Esophagus (tissue), 2 donors: Measurements from ENCODE around the gene MAP2K6. TPM values are rescaled to one million over a fixed set of nuclear protein-coding genes. Genes with fewer than 3 reads are reported as not detected.
A peak's percentile ranks its signal among the peaks of the same experiment; 100 is the strongest.

Source experiments
- H3K27ac ChIP-seq, 2 donors: one replicate each; pipeline ENCODE4 v1.5.1; 2013; ENCODE audit warnings: low read depth in 2 of 2, mild to moderate bottlenecking in 2 of 2, inconsistent platforms in 1 of 2, low read length in 1 of 2, moderate library complexity in 1 of 2
- H3K27me3 ChIP-seq, 2 donors: one replicate each; pipeline ENCODE4 v1.6.1; 2013; ENCODE audit warnings: low read length in 2 of 2, control low read depth in 1 of 2, mild to moderate bottlenecking in 1 of 2; ENCODE audit not compliant: insufficient read depth in 2 of 2, control insufficient read depth in 1 of 2
- H3K36me3 ChIP-seq, 2 donors: one replicate each; pipeline ENCODE4 v1.6.1; 2013; ENCODE audit warnings: low read length in 1 of 2; ENCODE audit not compliant: control insufficient read depth in 2 of 2, insufficient read depth in 2 of 2
- H3K4me1 ChIP-seq, 2 donors: one replicate each; pipeline ENCODE4 v1.6.1; 2013; ENCODE audit warnings: low read length in 1 of 2; ENCODE audit not compliant: control insufficient read depth in 2 of 2, insufficient read depth in 2 of 2
- H3K4me3 ChIP-seq, 2 donors: one replicate each; pipeline ENCODE4 v1.5.1; 2013; ENCODE audit warnings: low read length in 2 of 2, mild to moderate bottlenecking in 2 of 2, low read depth in 1 of 2, moderate library complexity in 1 of 2
- H3K9me3 ChIP-seq, 2 donors: one replicate each; pipeline ENCODE4 v1.6.1; 2013; ENCODE audit warnings: mild to moderate bottlenecking in 2 of 2, low read depth in 1 of 2, low read length in 1 of 2, moderate library complexity in 1 of 2; ENCODE audit not compliant: control insufficient read depth in 2 of 2, insufficient read depth in 1 of 2
- WGBS, 2 donors: extraction: QIAGEN DNeasy Blood & Tissue Kit; methylation state at CpG; one replicate each; pipeline ENCODE4 v1.1.7; 2013; 5-methylcytosine and 5-hydroxymethylcytosine counted together
- polyA plus RNA-seq, 2 donors: library from polyadenylated mRNA; stranded (reverse); fragments of 200-250 nt; gene quantifications; one replicate each; pipeline ENCODE4 v1.2.3, GENCODE V29; 2013
- donor health status: healthy with polysubstance abuse.
- donor health status: Bipolar disorder and iron deficiency.

Gene MAP2K6
- 1 to 10 TPM; 2.6 to 3.6 TPM for polyA plus RNA-seq

- H3K36me3 ChIP-seq, result no peaks in the 10 kb centered on the region
- H3K4me3 ChIP-seq, result peak within 1 kb of the TSS; percentile 52 to 79
- no peaks in the 10 kb centered on the region for H3K4me1 ChIP-seq
- WGBS, 2 donors, result 0 to 1% methylated on average over 27 of the region's 27 CpGs
- H3K27ac ChIP-seq, result peak within 1 kb of the TSS; percentile 66 to 77
- no peaks in the 10 kb centered on the region for H3K9me3 ChIP-seq
- H3K27me3 ChIP-seq, result no peaks in the 10 kb centered on the region
These were observed at the start of gene MAP2K6 for GRCh38 chr17:69414408-69415274. MAP2K6 (plus strand) TSS chr17:69414697; CDS start chr17:69414985, 288 bp downstream.

- no peaks in the 10 kb centered on the region for H3K36me3 ChIP-seq
- no peak overlapping the region for H3K27ac ChIP-seq
- 68 to 79% methylated on average over 3 of the region's 3 CpGs for WGBS, 2 donors
- no peak overlapping the region for H3K4me3 ChIP-seq
- H3K9me3 ChIP-seq, result no peaks in the 10 kb centered on the region
- H3K4me1 ChIP-seq, result no peaks in the 10 kb centered on the region
- no peaks in the 10 kb centered on the region for H3K27me3 ChIP-seq
These were observed 47.2 kb upstream of the MAP2K6 start for GRCh38 chr17:69367298-69367697.

- Histone ChIP-seq H3K4me1 (no peaks in the 10 kb centered on the region), H3K27ac (no peak overlapping the region), H3K36me3 (no peaks in the 10 kb centered on the region), H3K27me3 (no peaks in the 10 kb centered on the region), H3K9me3 (no peaks in the 10 kb centered on the region), H3K4me3 (no peak overlapping the region)
- WGBS, 2 donors, result 84 to 90% methylated on average over 2 of the region's 2 CpGs
These were observed 41.4 kb upstream of the MAP2K6 start for GRCh38 chr17:69373069-69373468.

- 67 to 82% methylated on average over 2 of the region's 2 CpGs for WGBS, 2 donors
- Histone ChIP-seq H3K4me1 (no peaks in the 10 kb centered on the region), H3K9me3 (no peaks in the 10 kb centered on the region), H3K4me3 (no peak overlapping the region), H3K27ac (no peak overlapping the region), H3K27me3 (no peaks in the 10 kb centered on the region), H3K36me3 (no peaks in the 10 kb centered on the region)
These were observed 39.3 kb upstream of the MAP2K6 start for GRCh38 chr17:69375229-69375628.

- peaks cover 0 to 2% of the 10 kb centered on the region in 2 donors for H3K9me3 ChIP-seq
- no peak overlapping the region for H3K4me3 ChIP-seq
- WGBS, 2 donors, result 89 to 90% methylated on average over 7 of the region's 7 CpGs
- H3K36me3 ChIP-seq, result no peaks in the 10 kb centered on the region
- H3K4me1 ChIP-seq, result no peaks in the 10 kb centered on the region
- H3K27ac ChIP-seq, result no peak overlapping the region
- H3K27me3 ChIP-seq, result no peaks in the 10 kb centered on the region
These were observed 25.6 kb upstream of the MAP2K6 start for GRCh38 chr17:69388822-69389442.

GRCh38 chr17:69390795-69391501 is 23.5 kb upstream of the MAP2K6 start:
- WGBS, 2 donors, result 55 to 64% methylated on average over 15 of the region's 15 CpGs
- Histone ChIP-seq H3K27me3 (no peaks in the 10 kb centered on the region), H3K9me3 (peaks cover 0 to 2% of the 10 kb centered on the region in 2 donors), H3K27ac (no peak overlapping the region), H3K4me1 (no peaks in the 10 kb centered on the region), H3K36me3 (no peaks in the 10 kb centered on the region), H3K4me3 (no peak overlapping the region)

- 47 to 53% methylated on average over 3 of the region's 3 CpGs for WGBS, 2 donors
- Histone ChIP-seq H3K4me1 (no peaks in the 10 kb centered on the region), H3K9me3 (no peaks in the 10 kb centered on the region), H3K27me3 (no peaks in the 10 kb centered on the region), H3K4me3 (no peak overlapping the region), H3K36me3 (no peaks in the 10 kb centered on the region), H3K27ac (no peak overlapping the region)
These were observed 13.2 kb upstream of the MAP2K6 start for GRCh38 chr17:69401251-69401650.

GRCh38 chr17:69402052-69402451 is 12.4 kb upstream of the MAP2K6 start:
- Histone ChIP-seq H3K4me3 (no peak overlapping the region), H3K4me1 (no peaks in the 10 kb centered on the region), H3K9me3 (no peaks in the 10 kb centered on the region), H3K27ac (no peak overlapping the region), H3K27me3 (no peaks in the 10 kb centered on the region), H3K36me3 (no peaks in the 10 kb centered on the region)
- 85 to 89% methylated on average over 7 of the region's 7 CpGs for WGBS, 2 donors

- H3K27ac ChIP-seq, result no peak overlapping the region
- H3K27me3 ChIP-seq, result no peaks in the 10 kb centered on the region
- H3K9me3 ChIP-seq, result no peaks in the 10 kb centered on the region
- no peak overlapping the region for H3K4me3 ChIP-seq
- no peaks in the 10 kb centered on the region for H3K4me1 ChIP-seq
- 86 to 88% methylated on average over 5 of the region's 5 CpGs for WGBS, 2 donors
- no peaks in the 10 kb centered on the region for H3K36me3 ChIP-seq
These were observed 10.1 kb upstream of the MAP2K6 start for GRCh38 chr17:69404399-69404798.
